Fibroblast of the aortic adventitia (primary cell): ENCODE measurements around the gene TEX44. TPM values are rescaled to one million over a fixed set of nuclear protein-coding genes. Genes with fewer than 3 reads are reported as not detected.

Experiments used
- DNase-seq: peaks from one replicate; pipeline ENCODE4 v3.0.0-alpha.2; 2010; ENCODE audit warnings: low read depth
- H3K4me3 ChIP-seq: 2 replicates; pipeline ENCODE4 v1.5.1; 2011; ENCODE audit warnings: low read depth, mild to moderate bottlenecking, control low read depth, low read length, moderate library complexity
- total RNA-seq: library from RNA; depleted of rRNA; stranded (reverse); fragments of >200 nt; gene quantifications from 2 replicates; pipeline ENCODE4 v1.2.3, GENCODE V29; 2012; ENCODE audit warnings: low replicate concordance
- TF ChIP-seq, protein P1 (sequence below): IDR thresholded peaks from 2 replicates; pipeline ENCODE4 v1.5.1; 2011; ENCODE audit warnings: mild to moderate bottlenecking, low read length, control low read depth, inconsistent platforms; ENCODE audit not compliant: insufficient read depth

Gene TEX44
- total RNA-seq, 1 donor: not detected

GRCh38 chr2:231611273-231612108 is 18.8 kb downstream of the TEX44 start:
- TF ChIP-seq, protein P1, sequence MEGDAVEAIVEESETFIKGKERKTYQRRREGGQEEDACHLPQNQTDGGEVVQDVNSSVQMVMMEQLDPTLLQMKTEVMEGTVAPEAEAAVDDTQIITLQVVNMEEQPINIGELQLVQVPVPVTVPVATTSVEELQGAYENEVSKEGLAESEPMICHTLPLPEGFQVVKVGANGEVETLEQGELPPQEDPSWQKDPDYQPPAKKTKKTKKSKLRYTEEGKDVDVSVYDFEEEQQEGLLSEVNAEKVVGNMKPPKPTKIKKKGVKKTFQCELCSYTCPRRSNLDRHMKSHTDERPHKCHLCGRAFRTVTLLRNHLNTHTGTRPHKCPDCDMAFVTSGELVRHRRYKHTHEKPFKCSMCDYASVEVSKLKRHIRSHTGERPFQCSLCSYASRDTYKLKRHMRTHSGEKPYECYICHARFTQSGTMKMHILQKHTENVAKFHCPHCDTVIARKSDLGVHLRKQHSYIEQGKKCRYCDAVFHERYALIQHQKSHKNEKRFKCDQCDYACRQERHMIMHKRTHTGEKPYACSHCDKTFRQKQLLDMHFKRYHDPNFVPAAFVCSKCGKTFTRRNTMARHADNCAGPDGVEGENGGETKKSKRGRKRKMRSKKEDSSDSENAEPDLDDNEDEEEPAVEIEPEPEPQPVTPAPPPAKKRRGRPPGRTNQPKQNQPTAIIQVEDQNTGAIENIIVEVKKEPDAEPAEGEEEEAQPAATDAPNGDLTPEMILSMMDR: peak; percentile 41
- peak; percentile 73 for DNase-seq
- H3K4me3 ChIP-seq: no peak overlapping the region

- H3K4me3 ChIP-seq: no peak overlapping the region
- TF ChIP-seq, protein P1: no peak
- peak; percentile 75 for DNase-seq
These were observed 19.4 kb downstream of the TEX44 start for GRCh38 chr2:231612109-231612455.

- peak; percentile 93 for DNase-seq
- TF ChIP-seq, protein P1: peak; percentile 85
- no peak overlapping the region for H3K4me3 ChIP-seq
These were observed 20.0 kb downstream of the TEX44 start for GRCh38 chr2:231612456-231613330.

GRCh38 chr2:231613331-231613662 is 20.6 kb downstream of the TEX44 start:
- peak; percentile 36 for DNase-seq
- H3K4me3 ChIP-seq: no peak overlapping the region

GRCh38 chr2:231613663-231614558 is 21.2 kb downstream of the TEX44 start:
- peak; percentile 68 for DNase-seq
- peak overlapping the region; percentile 46 for H3K4me3 ChIP-seq
- TF ChIP-seq, protein P1: peak; percentile 7

More at GRCh38 chr2:231613331-231613662, 20.6 kb downstream of the TEX44 start:
- TF ChIP-seq, protein P1: no peak

DNA sequence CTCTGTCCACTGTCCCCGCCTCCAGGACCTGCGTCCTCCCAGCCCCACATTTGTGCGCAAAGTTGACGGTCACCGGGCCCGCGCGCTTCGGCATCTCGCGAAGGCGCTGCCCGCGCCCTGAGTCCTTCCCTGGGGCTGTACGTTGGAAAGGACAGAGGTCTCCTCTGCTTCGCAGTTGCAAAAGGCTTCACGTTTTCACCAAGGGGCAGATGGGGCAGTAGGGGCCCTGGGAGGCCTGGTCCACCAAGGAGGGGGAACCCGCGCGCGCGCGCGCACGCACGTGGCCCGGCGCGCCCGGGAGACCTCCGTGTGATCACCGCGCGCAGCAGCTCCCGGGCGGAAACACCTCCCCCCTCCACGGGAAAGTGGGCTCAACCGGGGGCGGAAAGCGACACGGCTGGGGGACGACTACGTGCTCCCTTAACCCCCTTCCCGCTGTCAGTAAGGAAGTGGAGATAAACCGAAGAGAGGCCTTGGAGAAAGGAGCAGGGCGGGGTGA is 21.9 kb downstream of the TEX44 start:
- TF ChIP-seq, protein P1: no peak
- H3K4me3 ChIP-seq: peak overlapping the region; percentile 27
- DNase-seq: no peak
